Breast epithelium (tissue), 4 donors: ENCODE results near the gene JMJD1C. TPM values are rescaled to one million over a fixed set of nuclear protein-coding genes. Genes with fewer than 3 reads are reported as not detected.

Experiments used
- DNase-seq, 2 donors: peaks; one replicate each; pipeline ENCODE4 v3.0.0-alpha.2; 2019; ENCODE audit warnings: low spot score in 2 of 2
- H3K27ac ChIP-seq, 2 donors: fragments of 200-600 bp; sonication (generic) in 1 of 2; one replicate each; pipeline ENCODE4 v1.5.1; 2016 to 2019; ENCODE audit warnings: mild to moderate bottlenecking in 1 of 2
- H3K27me3 ChIP-seq, 2 donors: fragments of 200-600 bp; sonication (generic) in 1 of 2; one replicate each; pipeline versions ENCODE4 v1.5.1 to v1.6.0; 2017 to 2019; ENCODE audit warnings: control low read depth in 1 of 2, mild to moderate bottlenecking in 1 of 2
- H3K36me3 ChIP-seq: fragments of 200-600 bp; one replicate; pipeline ENCODE4 v1.5.1; 2019
- H3K4me1 ChIP-seq, 2 donors: fragments of 200-600 bp; sonication (generic); one replicate each; pipeline ENCODE4 v1.5.1; 2016 to 2019; ENCODE audit warnings: control low read depth in 1 of 2
- H3K4me3 ChIP-seq, 3 donors: fragments of 200-600 bp; sonication (generic); 1 replicate in 2 of 3; 2 replicates in 1 of 3; pipeline ENCODE4 v1.5.1; 2016 to 2019; ENCODE audit warnings: mild to moderate bottlenecking in 3 of 3, moderate library complexity in 2 of 3
- H3K9me3 ChIP-seq, 2 donors: fragments of 200-600 bp; sonication (generic) in 1 of 2; one replicate each; pipeline ENCODE4 v1.5.1; 2016 to 2019; ENCODE audit warnings: control low read depth in 1 of 2
- CTCF ChIP-seq, 3 donors: fragments of 450-650 bp; IDR thresholded peaks; one replicate each; pipeline ENCODE4 v1.5.1; 2016 to 2017; ENCODE audit warnings: antibody characterized with exemption in 3 of 3, mild to moderate bottlenecking in 3 of 3, moderate library complexity in 3 of 3
- POLR2A ChIP-seq: fragments of 450-650 bp; IDR thresholded peaks from one replicate; pipeline ENCODE4 v1.6.1; 2016; ENCODE audit warnings: antibody characterized with exemption, mild to moderate bottlenecking, moderate library complexity
- POLR2AphosphoS5 ChIP-seq, 3 donors: sonication (generic); formaldehyde crosslinking; IDR thresholded peaks; one replicate each; pipeline ENCODE4 v1.6.1; 2017; ENCODE audit warnings: antibody characterized with exemption in 3 of 3
- intact Hi-C: fragments of 100-400 bp; cut with DNase I; formaldehyde crosslinking; loops from one replicate; pipeline ENCODE4 v1.15.1; 2023; ENCODE audit warnings: low total_unique reads
- total RNA-seq, 3 donors: library from RNA; depleted of rRNA; stranded (reverse); fragments of >200 nt; gene quantifications; one replicate each; pipeline ENCODE4 v1.1.0, GENCODE V29; 2016

JMJD1C gene
- total RNA-seq, 3 donors from 2014 or later, result 134 to 327 (median 162) TPM

- DNase-seq, result no peak
- peaks cover 0 to 16% of the 10 kb centered on the region in 2 donors for H3K4me1 ChIP-seq
Measured at GRCh38 chr10:63204667-63205391, 260.9 kb downstream of the JMJD1C start.

GRCh38 chr10:63201118-63201517 is 264.7 kb downstream of the JMJD1C start:
- H3K27ac ChIP-seq, result no peak overlapping the region
- no peaks in the 10 kb centered on the region for H3K9me3 ChIP-seq
- H3K36me3 ChIP-seq, result no peaks in the 10 kb centered on the region
- no peak for DNase-seq
- H3K4me3 ChIP-seq, result no peak overlapping the region
- H3K27me3 ChIP-seq, result no peaks in the 10 kb centered on the region
- intact Hi-C loops, result no loop called here
- H3K4me1 ChIP-seq, result no peaks in the 10 kb centered on the region
- TF ChIP-seq CTCF (IDR thresholded peaks at IDR 0.05) (no peak), POLR2A (no peak), POLR2AphosphoS5 (IDR thresholded peaks at IDR 0.05) (no peak)

More at GRCh38 chr10:63204667-63205391, 260.9 kb downstream of the JMJD1C start:
- Histone ChIP-seq H3K27ac (peak overlapping the region; percentile 15 to 22), H3K27me3 (no peaks in the 10 kb centered on the region), H3K9me3 (no peaks in the 10 kb centered on the region), H3K4me3 (no peak overlapping the region), H3K36me3 (no peaks in the 10 kb centered on the region)
- intact Hi-C loops, result no loop called here
- TF ChIP-seq POLR2A (no peak), POLR2AphosphoS5 (IDR thresholded peaks at IDR 0.05) (no peak), CTCF (IDR thresholded peaks at IDR 0.05) (no peak)

- no peak for DNase-seq
Measured at GRCh38 chr10:63200431-63200830, 265.3 kb downstream of the JMJD1C start.

GRCh38 chr10:63199716-63200115 is 266.1 kb downstream of the JMJD1C start:
- intact Hi-C loops, result no loop called here
- H3K27ac ChIP-seq, result no peak overlapping the region
- no peaks in the 10 kb centered on the region for H3K27me3 ChIP-seq
- no peaks in the 10 kb centered on the region for H3K4me1 ChIP-seq
- no peak overlapping the region for H3K4me3 ChIP-seq
- DNase-seq, result no peak
- no peaks in the 10 kb centered on the region for H3K36me3 ChIP-seq
- H3K9me3 ChIP-seq, result no peaks in the 10 kb centered on the region
- TF ChIP-seq POLR2A, result no peak
- no peak for TF ChIP-seq POLR2AphosphoS5 (IDR thresholded peaks at IDR 0.05)
- TF ChIP-seq CTCF (IDR thresholded peaks at IDR 0.05), result no peak

More at GRCh38 chr10:63200431-63200830, 265.3 kb downstream of the JMJD1C start:
- H3K4me1 ChIP-seq, result no peaks in the 10 kb centered on the region
- H3K9me3 ChIP-seq, result no peaks in the 10 kb centered on the region
- no peak for TF ChIP-seq POLR2AphosphoS5 (IDR thresholded peaks at IDR 0.05)
- no peak for TF ChIP-seq CTCF (IDR thresholded peaks at IDR 0.05)
- TF ChIP-seq POLR2A, result no peak
- intact Hi-C loops, result no loop called here
- no peak overlapping the region for H3K4me3 ChIP-seq
- H3K27me3 ChIP-seq, result no peaks in the 10 kb centered on the region
- H3K36me3 ChIP-seq, result no peaks in the 10 kb centered on the region
- H3K27ac ChIP-seq, result no peak overlapping the region

- Histone ChIP-seq H3K4me3 (no peak overlapping the region), H3K36me3 (no peaks in the 10 kb centered on the region), H3K27me3 (no peaks in the 10 kb centered on the region), H3K27ac (no peak overlapping the region), H3K4me1 (no peaks in the 10 kb centered on the region), H3K9me3 (no peaks in the 10 kb centered on the region)
- no peak for TF ChIP-seq POLR2A
- no peak for TF ChIP-seq CTCF (IDR thresholded peaks at IDR 0.05)
- TF ChIP-seq POLR2AphosphoS5 (IDR thresholded peaks at IDR 0.05), result no peak
- DNase-seq, result no peak
- intact Hi-C loops, result no loop called here
Measured at GRCh38 chr10:63197344-63198092, 268.3 kb downstream of the JMJD1C start.
